PC-3 (cell line): ENCODE data around the gene TWF2. TPM values are rescaled to one million over a fixed set of nuclear protein-coding genes. Genes with fewer than 3 reads are reported as not detected.

Experiments used
- ATAC-seq: fragments of 200-7000 bp; cut with Tn5 transposase; 2 replicates; pipeline ENCODE4 v1.9.1; 2020; ENCODE audit warnings: mild to moderate bottlenecking, moderate library complexity
- BruUV-seq: library from RNA; stranded (reverse); fragments of 400-500 nt; replicated peaks from 2 replicates; lab custom pipeline; 2021; lab: Mats Ljungman, UMichigan
- CTCF ChIA-PET: fragments of 300-600 bp; sonication (Branson Sonifier 250); formaldehyde crosslinking; loops from one replicate; lab custom pipeline; 2022; ENCODE audit warnings: antibody characterized with exemption; lab: Charles Lee
- POLR2A ChIA-PET: fragments of 300-600 bp; sonication (Branson Sonifier 250); formaldehyde crosslinking; loops from one replicate; lab custom pipeline; 2022; ENCODE audit warnings: antibody characterized with exemption; ENCODE audit not compliant: unreplicated experiment; lab: Charles Lee
- DNase-seq: peaks from one replicate; pipeline ENCODE4 v3.0.0-alpha.2; 2015
- H2AFZ ChIP-seq: fragments of 300-600 bp; sonication (generic); 2 replicates; pipeline ENCODE4 v1.6.0; 2016; ENCODE audit warnings: antibody characterized with exemption, low read length
- H3F3A ChIP-seq: fragments of 300-600 bp; sonication (generic); one replicate; pipeline ENCODE4 v1.6.0; 2017; ENCODE audit warnings: antibody characterized with exemption, low read length, control low read depth, mild to moderate bottlenecking; ENCODE audit not compliant: unreplicated experiment
- H3K27ac ChIP-seq: fragments of 300-600 bp; sonication (generic); 2 replicates; pipeline ENCODE4 v1.5.1; 2016; ENCODE audit warnings: mild to moderate bottlenecking, low read length
- H3K27me3 ChIP-seq: fragments of 300-600 bp; sonication (generic); 2 replicates; pipeline ENCODE4 v1.6.1; 2016; ENCODE audit warnings: low read length, mixed read lengths
- H3K36me3 ChIP-seq: fragments of 300-600 bp; sonication (generic); 2 replicates; pipeline ENCODE4 v1.6.1; 2016; ENCODE audit warnings: low read depth, mixed run types, low read length, mixed read lengths
- H3K4me1 ChIP-seq: fragments of 300-600 bp; sonication (generic); 2 replicates; pipeline ENCODE4 v1.5.1; 2016; ENCODE audit warnings: low read length; ENCODE audit not compliant: insufficient read depth
- H3K4me2 ChIP-seq: fragments of 300-600 bp; sonication (generic); 2 replicates; pipeline ENCODE4 v1.6.0; 2016; ENCODE audit warnings: low read length
- H3K4me3 ChIP-seq: fragments of 300-600 bp; sonication (generic); 2 replicates; pipeline ENCODE4 v1.5.1; 2016; ENCODE audit warnings: mild to moderate bottlenecking, low read length, mixed read lengths
- H3K79me2 ChIP-seq: fragments of 300-600 bp; sonication (generic); 2 replicates; pipeline ENCODE4 v1.6.1; 2017; ENCODE audit warnings: low read length, mixed read lengths
- H3K9ac ChIP-seq: fragments of 300-600 bp; sonication (generic); 2 replicates; pipeline ENCODE4 v1.6.0; 2016; ENCODE audit warnings: mild to moderate bottlenecking, low read length
- H3K9me2 ChIP-seq: fragments of 300-600 bp; sonication (generic); replicated peaks from 2 replicates; pipeline ENCODE4 v1.6.1; 2016; ENCODE audit warnings: mixed run types, low read length, mixed read lengths
- H3K9me3 ChIP-seq: fragments of 300-600 bp; sonication (generic); 2 replicates; pipeline ENCODE4 v1.6.1; 2016; ENCODE audit warnings: low read length, mixed read lengths
- H4K20me1 ChIP-seq: fragments of 300-600 bp; sonication (generic); 2 replicates; pipeline ENCODE4 v1.6.1; 2016; ENCODE audit warnings: low read length, mixed read lengths
- CTCF ChIP-seq: fragments of 300-600 bp; sonication (generic); conservative IDR thresholded peaks from 2 replicates; pipeline ENCODE4 v1.5.1; 2017; ENCODE audit warnings: antibody characterized with exemption, low read depth, mild to moderate bottlenecking, low read length
- EZH2 ChIP-seq: fragments of 300-600 bp; sonication (generic); IDR thresholded peaks from one replicate; pipeline ENCODE4 v1.6.1; 2017; ENCODE audit warnings: antibody characterized with exemption, mild to moderate bottlenecking, low read length; ENCODE audit not compliant: unreplicated experiment
- EZH2phosphoT487 ChIP-seq: fragments of 300-600 bp; sonication (generic); IDR thresholded peaks from 2 replicates; pipeline ENCODE4 v1.6.1; 2018; ENCODE audit warnings: mild to moderate bottlenecking, antibody characterized with exemption, low read length, borderline replicate concordance
- intact Hi-C: fragments of 100-400 bp; cut with micrococcal nuclease; formaldehyde crosslinking; loops from 2 replicates; pipeline ENCODE4 v1.9.0; 2023
- total RNA-seq: library from RNA; depleted of rRNA; stranded (reverse); fragments of >200 nt; gene quantifications from 2 replicates; pipeline ENCODE4 v1.2.3, GENCODE V29; 2014

TWF2 gene
- total RNA-seq, 1 experiment from 2014 or later, result 147 TPM

GRCh38 chr3:52270252-52270754 is 31.3 kb upstream of the TWF2 start:
- intact Hi-C loops, result no loop called here
- no peak overlapping the region for H2AFZ ChIP-seq
- BruUV-seq, result no TSS peak
- no peaks in the 10 kb centered on the region for H3K9me2 ChIP-seq
- ChIA-PET POLR2A (no interaction called here), CTCF (interaction anchor here (0.7 kb wide), 1 partner anchor 37 kb away, joined by 3 read pairs; no protein-coding TSS in a partner anchor)
- no peak for DNase-seq
- H3K4me3 ChIP-seq, result no peak overlapping the region
- H3K4me1 ChIP-seq, result peaks cover 12% of the 10 kb centered on the region
- peaks cover 7% of the 10 kb centered on the region for H3F3A ChIP-seq
- H4K20me1 ChIP-seq, result peaks cover 73% of the 10 kb centered on the region
- H3K79me2 ChIP-seq, result peaks cover 96% of the 10 kb centered on the region
- H3K27me3 ChIP-seq, result no peaks in the 10 kb centered on the region
- H3K36me3 ChIP-seq, result peaks cover 77% of the 10 kb centered on the region
- no peak for ATAC-seq
- H3K9ac ChIP-seq, result no peak overlapping the region
- no peak overlapping the region for H3K4me2 ChIP-seq
- H3K27ac ChIP-seq, result no peak overlapping the region
- H3K9me3 ChIP-seq, result no peaks in the 10 kb centered on the region
- TF ChIP-seq EZH2phosphoT487 (no peak), CTCF (no peak), EZH2 (no peak)

GRCh38 chr3:52269776-52270175 is 30.8 kb upstream of the TWF2 start:
- H3K79me2 ChIP-seq, result peaks cover 95% of the 10 kb centered on the region
- no peak overlapping the region for H3K9ac ChIP-seq
- no peak overlapping the region for H3K4me2 ChIP-seq
- ChIA-PET CTCF (no interaction called here), POLR2A (no interaction called here)
- ATAC-seq (no peak), DNase-seq (no peak)
- H3F3A ChIP-seq, result peaks cover 7% of the 10 kb centered on the region
- peaks cover 11% of the 10 kb centered on the region for H3K4me1 ChIP-seq
- no peak for TF ChIP-seq EZH2phosphoT487
- TF ChIP-seq EZH2, result no peak
- no peak for TF ChIP-seq CTCF
- H3K27ac ChIP-seq, result no peak overlapping the region
- H3K27me3 ChIP-seq, result no peaks in the 10 kb centered on the region
- H2AFZ ChIP-seq, result no peak overlapping the region
- H3K36me3 ChIP-seq, result peaks cover 78% of the 10 kb centered on the region
- BruUV-seq, result no TSS peak
- no peaks in the 10 kb centered on the region for H3K9me3 ChIP-seq
- intact Hi-C loops, result no loop called here
- H3K4me3 ChIP-seq, result no peak overlapping the region
- H4K20me1 ChIP-seq, result peaks cover 68% of the 10 kb centered on the region
- no peaks in the 10 kb centered on the region for H3K9me2 ChIP-seq

- Histone ChIP-seq H3K4me1 (peaks cover 11% of the 10 kb centered on the region), H3K79me2 (peaks cover 94% of the 10 kb centered on the region), H3K4me3 (no peak overlapping the region), H3K27ac (no peak overlapping the region), H3F3A (peaks cover 7% of the 10 kb centered on the region), H3K9me3 (no peaks in the 10 kb centered on the region), H4K20me1 (peaks cover 58% of the 10 kb centered on the region), H3K36me3 (peaks cover 79% of the 10 kb centered on the region), H2AFZ (no peak overlapping the region), H3K9ac (no peak overlapping the region), H3K27me3 (no peaks in the 10 kb centered on the region), H3K4me2 (no peak overlapping the region), H3K9me2 (no peaks in the 10 kb centered on the region)
- CTCF ChIA-PET, result interaction anchor here (0.6 kb wide), 1 partner anchor 71 kb away, joined by 3 read pairs; no protein-coding TSS in a partner anchor
- DNase-seq (peak; percentile 55), ATAC-seq (peak; percentile 86)
- no TSS peak for BruUV-seq
- intact Hi-C loops, result no loop called here
- TF ChIP-seq EZH2 (no peak), EZH2phosphoT487 (no peak), CTCF (no peak)
- POLR2A ChIA-PET, result no interaction called here
Observed at GRCh38 chr3:52268036-52268435, 29.1 kb upstream of the TWF2 start.
